GM12878 (cell line): ENCODE results near the gene RAD18. TPM values are rescaled to one million over a fixed set of nuclear protein-coding genes. Genes with fewer than 3 reads are reported as not detected.

ENCODE experiments used
- ATAC-seq: fragments of 200-7000 bp; cut with Tn5 transposase; 3 replicates; pipeline ENCODE4 v1.9.1; 2020; ENCODE audit warnings: mild to moderate bottlenecking, moderate library complexity
- BruUV-seq: library from RNA; stranded (reverse); fragments of 400-500 nt; replicated peaks from 2 replicates; lab custom pipeline; 2021; lab: Mats Ljungman, UMichigan
- CTCF ChIA-PET: fragments of 300-600 bp; sonication (Branson Sonifier 250); formaldehyde crosslinking; extraction: SDS; loops from one replicate; lab custom pipeline; 2021; ENCODE audit warnings: inconsistent platforms; lab: Yijun Ruan, JAX
- POLR2A ChIA-PET: fragments of 350-600 bp; formaldehyde crosslinking; extraction: SDS; loops from one replicate; lab custom pipeline; 2021; ENCODE audit warnings: inconsistent platforms; lab: Charles Lee
- RAD21 ChIA-PET: fragments of 300-600 bp; sonication (Branson Sonifier 250); formaldehyde crosslinking; loops from one replicate; lab custom pipeline; 2023; ENCODE audit warnings: antibody characterized with exemption; ENCODE audit not compliant: unreplicated experiment; lab: Charles Lee
- SMC1A ChIA-PET: fragments of 300-600 bp; sonication (Branson Sonifier 250); formaldehyde crosslinking; loops from one replicate; lab custom pipeline; 2023; ENCODE audit not compliant: unreplicated experiment, uncharacterized antibody; lab: Charles Lee
- DNase-seq: peaks from one replicate; pipeline ENCODE4 v3.0.0-alpha.2; 2011; ENCODE audit warnings: low read depth, low spot score
- FAIRE-seq: peaks from 3 replicates; lab custom pipeline; 2011; peaks lifted over from hg19 to GRCh38; lab: Jason Lieb, UNC
- H2AFZ ChIP-seq: 2 replicates; pipeline ENCODE4 v1.6.0; 2011; ENCODE audit warnings: low read depth, low read length, control low read depth; ENCODE audit not compliant: control insufficient read depth
- H3K27ac ChIP-seq: 2 replicates; pipeline ENCODE4 v1.5.1; 2011; ENCODE audit warnings: control low read depth; ENCODE audit not compliant: control insufficient read depth, insufficient read depth
- H3K27me3 ChIP-seq, 2 experiments: replicated peaks in 1 of 2; 2 replicates each; pipeline versions ENCODE4 v1.6.0 to v1.6.1; 2011; ENCODE audit warnings: low read length in 1 of 2; ENCODE audit not compliant: control insufficient read depth in 2 of 2, insufficient read depth in 2 of 2
- H3K36me3 ChIP-seq, 2 experiments: 2 replicates each; pipeline ENCODE4 v1.5.1; 2011; ENCODE audit warnings: low read length in 1 of 2; ENCODE audit not compliant: control insufficient read depth in 2 of 2, insufficient read depth in 2 of 2
- H3K4me1 ChIP-seq: 2 replicates; pipeline ENCODE4 v1.6.1; 2011; ENCODE audit warnings: mild to moderate bottlenecking, low read length, moderate library complexity, mixed read lengths; ENCODE audit not compliant: control insufficient read depth, insufficient read depth
- H3K4me2 ChIP-seq: 2 replicates; pipeline ENCODE4 v1.6.0; 2011; ENCODE audit warnings: control low read depth; ENCODE audit not compliant: control insufficient read depth, insufficient read depth
- H3K4me3 ChIP-seq: fragments of 200-600 bp; sonication (generic); 2 replicates; pipeline ENCODE4 v1.5.1; 2016
- H3K79me2 ChIP-seq: 2 replicates; pipeline ENCODE4 v1.6.0; 2011; ENCODE audit warnings: low read length; ENCODE audit not compliant: control insufficient read depth, insufficient read depth
- H3K9ac ChIP-seq: 2 replicates; pipeline ENCODE4 v1.8.0; 2011; ENCODE audit warnings: low read length, control low read depth, mixed read lengths; ENCODE audit not compliant: control insufficient read depth, insufficient read depth
- H3K9me3 ChIP-seq: replicated peaks from 3 replicates; pipeline ENCODE4 v1.5.1; 2011; ENCODE audit warnings: mild to moderate bottlenecking, low read length; ENCODE audit not compliant: control insufficient read depth, insufficient read depth
- H4K20me1 ChIP-seq: 2 replicates; pipeline ENCODE4 v1.6.0; 2011; ENCODE audit not compliant: control insufficient read depth, insufficient read depth
- BHLHE40 ChIP-seq, 2 experiments: fragments of 450-650 bp in 1 of 2; IDR thresholded peaks; 2 replicates each; pipeline ENCODE4 v1.6.1; 2011 to 2017; ENCODE audit warnings: low read depth in 2 of 2, borderline replicate concordance in 1 of 2, improper control_type of control experiment in 1 of 2, low read length in 1 of 2, mild to moderate bottlenecking in 1 of 2
- CEBPZ ChIP-seq: fragments of 150-350 bp; IDR thresholded peaks from 2 replicates; pipeline ENCODE4 v1.6.1; 2016; ENCODE audit warnings: low read depth, low read length
- LARP7 ChIP-seq: fragments of 450-650 bp; IDR thresholded peaks from 2 replicates; pipeline ENCODE4 v1.6.1; 2017; ENCODE audit warnings: mild to moderate bottlenecking
- MLLT1 ChIP-seq: fragments of 450-650 bp; IDR thresholded peaks from 2 replicates; pipeline ENCODE4 v1.6.1; 2016; ENCODE audit warnings: mild to moderate bottlenecking
- MTA3 ChIP-seq: IDR thresholded peaks from 2 replicates; pipeline ENCODE4 v1.6.1; 2012; ENCODE audit warnings: low read length, inconsistent platforms, borderline replicate concordance
- NR2F1 ChIP-seq: fragments of 450-650 bp; conservative IDR thresholded peaks from 2 replicates; pipeline ENCODE4 v1.6.1; 2017; ENCODE audit warnings: mild to moderate bottlenecking
- NRF1 ChIP-seq: conservative IDR thresholded peaks from 2 replicates; pipeline ENCODE4 v1.6.1; 2011; ENCODE audit warnings: mild to moderate bottlenecking, low read depth, low read length, improper control_type of control experiment
- RAD51 ChIP-seq: fragments of 450-650 bp; IDR thresholded peaks from 2 replicates; pipeline ENCODE4 v1.6.1; 2016; ENCODE audit warnings: moderate library complexity, mild to moderate bottlenecking, inconsistent platforms
- RCOR1 ChIP-seq: conservative IDR thresholded peaks from 2 replicates; pipeline ENCODE4 v1.6.1; 2012; ENCODE audit warnings: low read depth, low read length, improper control_type of control experiment
- STAT1 ChIP-seq: fragments of 450-650 bp; conservative IDR thresholded peaks from 2 replicates; pipeline ENCODE4 v1.6.1; 2014; ENCODE audit warnings: antibody characterized with exemption, mild to moderate bottlenecking
- SUPT20H ChIP-seq: IDR thresholded peaks from 2 replicates; pipeline ENCODE4 v1.6.1; 2011; ENCODE audit warnings: low read depth, mild to moderate bottlenecking, low read length, moderate library complexity, borderline replicate concordance; ENCODE audit not compliant: control insufficient read depth
- YY1 ChIP-seq: IDR thresholded peaks from 2 replicates; pipeline ENCODE4 v1.6.1; 2011; ENCODE audit warnings: low read depth, mild to moderate bottlenecking, low read length
- ZZZ3 ChIP-seq: IDR thresholded peaks from 2 replicates; pipeline ENCODE4 v1.6.1; 2011; ENCODE audit warnings: low read depth; ENCODE audit not compliant: control insufficient read depth, insufficient read length
- WGBS: methylation state at CpG from one replicate; pipeline ENCODE4 v1.1.6; 2016; ENCODE audit warnings: low lambda C conversion rate; ENCODE audit not compliant: insufficient replicate concordance, insufficient coverage; ENCODE audit errors: missing lambda C conversion rate; 5-methylcytosine and 5-hydroxymethylcytosine counted together
- in situ Hi-C: fragments of 300-500 bp; cut with MboI; formaldehyde crosslinking; loops from 9 replicates; pipeline ENCODE4 v1.14.3; 2018; ENCODE audit warnings: mixed read lengths
- intact Hi-C: fragments of 100-400 bp; cut with micrococcal nuclease; formaldehyde crosslinking; loops from one replicate; pipeline ENCODE4 v1.14.2; 2022; ENCODE audit not compliant: unreplicated experiment
- polyA plus RNA-seq, 11 experiments: library from polyadenylated mRNA; depleted of rRNA in 4 of 11; unstranded in 6 of 11; stranded (reverse) in 5 of 11; fragments of >200 nt; fragmentation: Nextera tagmentation in 4 of 11; fragmentation: Illumina TruSeq in 1 of 11; extraction: Ambion mirVana in 4 of 11; extraction: Trizol in 1 of 11; gene quantifications; 1 replicate in 1 of 11; 2 replicates in 10 of 11; pipeline versions ENCODE4 v1.2.1 to v1.2.3, GENCODE V29; 2011 to 2016; ENCODE audit warnings: inconsistent platforms in 2 of 11, missing spikeins in 2 of 11, low read depth in 1 of 11
- total RNA-seq, 4 experiments: library from RNA; depleted of rRNA in 3 of 4; stranded (reverse); fragments of >200 nt in 3 of 4; fragmentation: Illumina TruSeq in 1 of 4; extraction: Trizol in 1 of 4; gene quantifications; 2 replicates each; pipeline versions ENCODE4 v1.2.1 to v1.2.3, GENCODE V29; 2013 to 2021
- TF ChIP-seq, protein P1 (sequence below): fragments of 450-650 bp; IDR thresholded peaks from 2 replicates; pipeline ENCODE4 v1.6.1; 2017; ENCODE audit warnings: mild to moderate bottlenecking, moderate library complexity

RAD18 gene
- total and polyA plus RNA-seq, 10 of the 15 experiments (the other 5 are each of a cell fraction or from before 2014, with no cell fraction given) = 8.7 to 38.6 (median 19.2) TPM

GRCh38 chr3:8974458-8974857 is 11.2 kb upstream of the RAD18 start:
- TF ChIP-seq NRF1 (no peak), STAT1 (no peak), CEBPZ (no peak), SUPT20H (no peak), RCOR1 (no peak), MLLT1 (no peak), BHLHE40 (IDR thresholded peaks at IDR 0.05; ENCODE audit: borderline replicate concordance in 1 of 2, low read depth in 2 of 2, low read length in 1 of 2) (no peak), ZZZ3 (no peak), LARP7 (no peak), NR2F1 (no peak), MTA3 (no peak), RAD51 (no peak), YY1 (no peak)
- TF ChIP-seq, protein P1, sequence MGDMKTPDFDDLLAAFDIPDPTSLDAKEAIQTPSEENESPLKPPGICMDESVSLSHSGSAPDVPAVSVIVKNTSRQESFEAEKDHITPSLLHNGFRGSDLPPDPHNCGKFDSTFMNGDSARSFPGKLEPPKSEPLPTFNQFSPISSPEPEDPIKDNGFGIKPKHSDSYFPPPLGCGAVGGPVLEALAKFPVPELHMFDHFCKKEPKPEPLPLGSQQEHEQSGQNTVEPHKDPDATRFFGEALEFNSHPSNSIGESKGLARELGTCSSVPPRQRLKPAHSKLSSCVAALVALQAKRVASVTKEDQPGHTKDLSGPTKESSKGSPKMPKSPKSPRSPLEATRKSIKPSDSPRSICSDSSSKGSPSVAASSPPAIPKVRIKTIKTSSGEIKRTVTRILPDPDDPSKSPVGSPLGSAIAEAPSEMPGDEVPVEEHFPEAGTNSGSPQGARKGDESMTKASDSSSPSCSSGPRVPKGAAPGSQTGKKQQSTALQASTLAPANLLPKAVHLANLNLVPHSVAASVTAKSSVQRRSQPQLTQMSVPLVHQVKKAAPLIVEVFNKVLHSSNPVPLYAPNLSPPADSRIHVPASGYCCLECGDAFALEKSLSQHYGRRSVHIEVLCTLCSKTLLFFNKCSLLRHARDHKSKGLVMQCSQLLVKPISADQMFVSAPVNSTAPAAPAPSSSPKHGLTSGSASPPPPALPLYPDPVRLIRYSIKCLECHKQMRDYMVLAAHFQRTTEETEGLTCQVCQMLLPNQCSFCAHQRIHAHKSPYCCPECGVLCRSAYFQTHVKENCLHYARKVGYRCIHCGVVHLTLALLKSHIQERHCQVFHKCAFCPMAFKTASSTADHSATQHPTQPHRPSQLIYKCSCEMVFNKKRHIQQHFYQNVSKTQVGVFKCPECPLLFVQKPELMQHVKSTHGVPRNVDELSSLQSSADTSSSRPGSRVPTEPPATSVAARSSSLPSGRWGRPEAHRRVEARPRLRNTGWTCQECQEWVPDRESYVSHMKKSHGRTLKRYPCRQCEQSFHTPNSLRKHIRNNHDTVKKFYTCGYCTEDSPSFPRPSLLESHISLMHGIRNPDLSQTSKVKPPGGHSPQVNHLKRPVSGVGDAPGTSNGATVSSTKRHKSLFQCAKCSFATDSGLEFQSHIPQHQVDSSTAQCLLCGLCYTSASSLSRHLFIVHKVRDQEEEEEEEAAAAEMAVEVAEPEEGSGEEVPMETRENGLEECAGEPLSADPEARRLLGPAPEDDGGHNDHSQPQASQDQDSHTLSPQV = no peak
- Histone ChIP-seq H2AFZ (no peak overlapping the region), H3K36me3 (no peaks in the 10 kb centered on the region), H3K4me3 (no peak overlapping the region), H3K79me2 (no peaks in the 10 kb centered on the region), H3K4me1 (no peaks in the 10 kb centered on the region), H3K4me2 (no peak overlapping the region), H3K27ac (no peak overlapping the region), H4K20me1 (no peaks in the 10 kb centered on the region), H3K9ac (no peak overlapping the region), H3K9me3 (no peaks in the 10 kb centered on the region; the same call in 2 of the 3 replicates), H3K27me3 (no peaks in the 10 kb centered on the region; a peak in 2 of 4 replicates)
- ChIA-PET CTCF (interaction anchor here (1.3 to 7.6 kb wide), 5 partner anchors 13 to 330 kb away, joined by 4 to 55 read pairs (median 8); no protein-coding TSS in a partner anchor), SMC1A (interaction anchor here (3.6 kb wide), 1 partner anchor 328 kb away, joined by 25 read pairs; no protein-coding TSS in a partner anchor), POLR2A (no interaction called here), RAD21 (no interaction called here)
- no peak for FAIRE-seq
- intact Hi-C loops (loop anchor here (10.0 kb wide), 1 partner anchor 530 kb away; no protein-coding TSS in a partner anchor), in situ Hi-C loops (loop anchor here (5.0 kb wide), 2 partner anchors 93 to 328 kb away; no protein-coding TSS in a partner anchor)
- 46% methylated on average over 2 of the region's 2 CpGs for WGBS
- no TSS peak for BruUV-seq
- ATAC-seq = no peak
- DNase-seq = no peak
